HepG2 (cell line): ENCODE data around the gene ZBTB7C. TPM values are rescaled to one million over a fixed set of nuclear protein-coding genes. Genes with fewer than 3 reads are reported as not detected.

Experiments used
- ATAC-seq: fragments of 200-7000 bp; cut with Tn5 transposase; 3 replicates; pipeline ENCODE4 v1.9.1; 2020; ENCODE audit warnings: mild to moderate bottlenecking, moderate library complexity
- BruUV-seq: library from RNA; stranded (reverse); fragments of 400-500 nt; replicated peaks from 2 replicates; lab custom pipeline; 2021; lab: Mats Ljungman, UMichigan
- CTCF ChIA-PET: fragments of 300-600 bp; formaldehyde crosslinking; extraction: SDS; loops from one replicate; lab custom pipeline; 2021; ENCODE audit warnings: low total read pairs, inconsistent platforms, low intra/inter-chr PET ratio; lab: Yijun Ruan, JAX
- POLR2A ChIA-PET: fragments of 350-600 bp; sonication (Branson Sonifier 250); formaldehyde crosslinking; loops from one replicate; lab custom pipeline; 2020; ENCODE audit warnings: antibody characterized with exemption, inconsistent platforms; lab: Yijun Ruan, JAX
- DNase-seq: peaks from one replicate; pipeline ENCODE4 v3.0.0-alpha.2; 2015; ENCODE audit warnings: low spot score
- FAIRE-seq: peaks from 3 replicates; lab custom pipeline; 2011; peaks lifted over from hg19 to GRCh38; lab: Jason Lieb, UNC
- H2AFZ ChIP-seq: one replicate; pipeline ENCODE4 v1.6.1; 2011; ENCODE audit warnings: low read length, inconsistent platforms
- H3K27ac ChIP-seq: fragments of 300-600 bp; 3 replicates; pipeline ENCODE4 v1.8.0; 2011; ENCODE audit warnings: mixed run types, mild to moderate bottlenecking, mixed read lengths, low read length, inconsistent platforms; ENCODE audit not compliant: insufficient read depth; ENCODE audit errors: extremely low read length
- H3K27me3 ChIP-seq, 2 experiments: fragments of 200-600 bp in 1 of 2; 2 replicates in 1 of 2; 3 replicates in 1 of 2; pipeline versions ENCODE4 v1.6.0 to v1.8.0; 2011; ENCODE audit warnings: low read length in 2 of 2, mild to moderate bottlenecking in 2 of 2, moderate library complexity in 2 of 2, inconsistent platforms in 1 of 2; ENCODE audit not compliant: insufficient read depth in 2 of 2, control insufficient read depth in 1 of 2
- H3K36me3 ChIP-seq, 2 experiments: fragments of 200-600 bp in 1 of 2; replicated peaks in 1 of 2; 2 replicates in 1 of 2; 3 replicates in 1 of 2; pipeline versions ENCODE4 v1.5.1 to v1.8.0; 2011; ENCODE audit warnings: low read length in 2 of 2, inconsistent platforms in 1 of 2; ENCODE audit not compliant: insufficient read depth in 2 of 2, control insufficient read depth in 1 of 2
- H3K4me1 ChIP-seq: 2 replicates; pipeline ENCODE4 v1.5.1; 2012; ENCODE audit warnings: low read length, inconsistent platforms; ENCODE audit not compliant: insufficient read depth
- H3K4me2 ChIP-seq: 2 replicates; pipeline ENCODE4 v1.6.0; 2011; ENCODE audit warnings: low read depth, low read length, inconsistent platforms
- H3K4me3 ChIP-seq, 3 experiments: fragments of 200-600 bp in 1 of 3; sonication (generic), shearing (Covaris generic) in 1 of 3; replicated peaks in 1 of 3; 2 replicates each; pipeline ENCODE4 v1.5.1; 2011 to 2016; ENCODE audit warnings: low read length in 3 of 3, inconsistent platforms in 2 of 3, low read depth in 2 of 3, mild to moderate bottlenecking in 2 of 3, control low read depth in 1 of 3, mixed read lengths in 1 of 3; ENCODE audit not compliant: insufficient read depth in 1 of 3
- H3K79me2 ChIP-seq: one replicate; pipeline ENCODE4 v1.6.1; 2011; ENCODE audit warnings: low read length, inconsistent platforms; ENCODE audit not compliant: insufficient read depth
- H3K9ac ChIP-seq: 2 replicates; pipeline ENCODE4 v1.6.0; 2011; ENCODE audit warnings: mild to moderate bottlenecking, low read depth, low read length, inconsistent platforms; ENCODE audit not compliant: insufficient read depth
- H3K9me3 ChIP-seq: 2 replicates; pipeline ENCODE4 v1.5.1; 2012; ENCODE audit warnings: mild to moderate bottlenecking, low read length
- H4K20me1 ChIP-seq: 2 replicates; pipeline ENCODE4 v1.6.0; 2011; ENCODE audit warnings: inconsistent platforms, mild to moderate bottlenecking, low read length, moderate library complexity; ENCODE audit not compliant: insufficient read depth
- CEBPB ChIP-seq: IDR thresholded peaks from 2 replicates; pipeline ENCODE4 v1.6.1; 2011; ENCODE audit warnings: low read depth, low read length, improper control_type of control experiment, borderline replicate concordance
- CEBPG ChIP-seq: IDR thresholded peaks from 2 replicates; pipeline ENCODE4 v1.6.1; 2016
- NR2C2 ChIP-seq: sonication (generic); formaldehyde crosslinking; IDR thresholded peaks from 2 replicates; pipeline ENCODE4 v1.4.0; 2020; ENCODE audit warnings: missing genetic modification reagents, mild to moderate bottlenecking, moderate library complexity, borderline replicate concordance
- SP1 ChIP-seq, 2 experiments: fragments of 450-650 bp in 1 of 2; sonication (generic) in 1 of 2; formaldehyde crosslinking in 1 of 2; IDR thresholded peaks; 2 replicates each; pipeline versions ENCODE4 v1.4.0 to v1.6.1; 2016 to 2020; ENCODE audit warnings: missing genetic modification reagents in 1 of 2
- ZNF629 ChIP-seq: sonication (generic); formaldehyde crosslinking; conservative IDR thresholded peaks from 2 replicates; pipeline ENCODE4 v1.5.0; 2020; ENCODE audit warnings: missing genetic modification reagents
- ZNF768 ChIP-seq: sonication (generic); formaldehyde crosslinking; IDR thresholded peaks from 2 replicates; pipeline ENCODE4 v1.4.0; 2020; ENCODE audit warnings: missing genetic modification reagents
- WGBS: methylation state at CpG from one replicate; pipeline ENCODE4 v1.1.6; 2017; ENCODE audit warnings: low lambda C conversion rate; 5-methylcytosine and 5-hydroxymethylcytosine counted together
- in situ Hi-C: cut with HindIII; loops from 2 replicates; pipeline ENCODE4 v1.10.0; 2017; ENCODE audit warnings: low pct_unique_long_range_greater_than_20kb; ENCODE audit not compliant: extremely low pct_ligation_motif_present
- intact Hi-C: fragments of 100-400 bp; cut with micrococcal nuclease; formaldehyde crosslinking; loops from one replicate; pipeline ENCODE4 v1.10.0; 2022; ENCODE audit not compliant: unreplicated experiment
- polyA plus RNA-seq, 8 experiments: library from polyadenylated mRNA; depleted of rRNA in 3 of 8; stranded (reverse) in 7 of 8; unstranded in 1 of 8; fragments of >200 nt; fragmentation: Illumina TruSeq in 4 of 8; extraction: Trizol in 4 of 8; gene quantifications; 2 replicates each; pipeline versions ENCODE4 v1.2.1 to v1.2.3, GENCODE V29; 2011 to 2016; ENCODE audit warnings: low read depth in 4 of 8, missing spikeins in 1 of 8, mixed read lengths in 1 of 8; ENCODE audit not compliant: insufficient read depth in 1 of 8
- total RNA-seq, 5 experiments: library from RNA; depleted of rRNA; stranded (reverse); fragments of >200 nt; fragmentation: Illumina TruSeq; extraction: Trizol; gene quantifications; 2 replicates each; pipeline ENCODE4 v1.2.3, GENCODE V29; 2016; ENCODE audit warnings: low read depth in 1 of 5
- TF ChIP-seq, protein P1 (sequence below): IDR thresholded peaks from 2 replicates; pipeline ENCODE4 v1.6.1; 2016; ENCODE audit warnings: low read depth
- TF ChIP-seq, protein P2 (sequence below): sonication (generic); formaldehyde crosslinking; IDR thresholded peaks from 2 replicates; pipeline ENCODE4 v1.5.0; 2020; ENCODE audit warnings: mild to moderate bottlenecking, missing genetic modification reagents
- TF ChIP-seq, protein P3 (sequence below): sonication (generic); formaldehyde crosslinking; IDR thresholded peaks from 2 replicates; pipeline ENCODE4 v1.9.0; 2022; ENCODE audit warnings: missing genetic modification reagents, mild to moderate bottlenecking, borderline replicate concordance
- TF ChIP-seq, protein P4 (sequence below): sonication (generic); formaldehyde crosslinking; IDR thresholded peaks from 2 replicates; pipeline ENCODE4 v1.4.0; 2020; ENCODE audit warnings: missing genetic modification reagents

Gene ZBTB7C
- total and polyA plus RNA-seq, 2 of the 13 experiments (the other 11 are each of a cell fraction or from before 2014, with no cell fraction given), result 0.01 to 0.04 TPM

DNA sequence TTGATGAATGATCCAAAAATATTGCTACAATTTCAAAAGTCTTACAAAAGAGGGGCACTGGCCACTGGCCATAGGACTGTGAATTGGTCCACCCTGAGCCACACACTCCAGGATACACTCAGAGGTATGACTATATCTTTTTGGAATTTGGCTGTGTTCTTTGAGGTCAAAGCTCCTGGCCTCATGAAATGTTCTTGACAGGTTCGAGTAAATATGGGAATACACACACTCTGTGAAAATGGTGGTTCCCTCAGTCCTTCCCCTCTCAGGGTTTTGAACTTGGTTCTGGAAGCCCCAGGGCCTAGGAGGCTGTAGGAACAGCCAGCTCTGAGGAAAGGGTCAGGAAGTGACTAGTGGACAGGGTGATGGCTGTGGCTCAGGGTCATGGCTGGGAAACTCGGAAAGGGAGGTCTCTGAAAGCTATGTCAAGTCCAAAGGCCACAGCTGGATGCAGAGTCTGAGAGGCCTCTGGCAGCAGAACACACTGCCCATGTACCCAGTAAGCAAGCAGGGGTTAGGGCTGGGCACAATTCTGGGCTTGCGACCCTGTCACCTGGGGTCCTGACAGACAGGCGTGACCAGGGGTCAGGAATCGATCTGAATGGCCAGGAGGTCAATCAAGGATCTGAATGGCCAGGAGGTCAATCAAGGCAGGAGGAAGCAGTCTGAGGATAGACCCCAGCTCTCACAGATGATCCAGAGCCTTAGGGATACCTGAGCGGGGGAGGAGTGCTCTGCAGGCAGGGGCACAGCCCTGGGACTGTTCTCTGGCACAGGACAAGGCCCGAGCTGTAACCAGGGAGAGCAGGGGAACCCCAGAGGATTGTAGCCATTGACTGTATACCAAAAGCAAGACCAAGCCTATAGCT is 255.3 kb downstream of the ZBTB7C start (continued):
- TF ChIP-seq, protein P1, sequence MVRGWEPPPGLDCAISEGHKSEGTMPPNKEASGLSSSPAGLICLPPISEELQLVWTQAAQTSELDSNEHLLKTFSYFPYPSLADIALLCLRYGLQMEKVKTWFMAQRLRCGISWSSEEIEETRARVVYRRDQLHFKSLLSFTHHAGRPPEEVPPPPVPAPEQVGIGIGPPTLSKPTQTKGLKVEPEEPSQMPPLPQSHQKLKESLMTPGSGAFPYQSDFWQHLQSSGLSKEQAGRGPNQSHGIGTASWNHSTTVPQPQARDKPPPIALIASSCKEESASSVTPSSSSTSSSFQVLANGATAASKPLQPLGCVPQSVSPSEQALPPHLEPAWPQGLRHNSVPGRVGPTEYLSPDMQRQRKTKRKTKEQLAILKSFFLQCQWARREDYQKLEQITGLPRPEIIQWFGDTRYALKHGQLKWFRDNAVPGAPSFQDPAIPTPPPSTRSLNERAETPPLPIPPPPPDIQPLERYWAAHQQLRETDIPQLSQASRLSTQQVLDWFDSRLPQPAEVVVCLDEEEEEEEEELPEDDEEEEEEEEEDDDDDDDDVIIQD, result peak; percentile 35; the same call in 1 of the 2 replicates
- TF ChIP-seq, protein P2, sequence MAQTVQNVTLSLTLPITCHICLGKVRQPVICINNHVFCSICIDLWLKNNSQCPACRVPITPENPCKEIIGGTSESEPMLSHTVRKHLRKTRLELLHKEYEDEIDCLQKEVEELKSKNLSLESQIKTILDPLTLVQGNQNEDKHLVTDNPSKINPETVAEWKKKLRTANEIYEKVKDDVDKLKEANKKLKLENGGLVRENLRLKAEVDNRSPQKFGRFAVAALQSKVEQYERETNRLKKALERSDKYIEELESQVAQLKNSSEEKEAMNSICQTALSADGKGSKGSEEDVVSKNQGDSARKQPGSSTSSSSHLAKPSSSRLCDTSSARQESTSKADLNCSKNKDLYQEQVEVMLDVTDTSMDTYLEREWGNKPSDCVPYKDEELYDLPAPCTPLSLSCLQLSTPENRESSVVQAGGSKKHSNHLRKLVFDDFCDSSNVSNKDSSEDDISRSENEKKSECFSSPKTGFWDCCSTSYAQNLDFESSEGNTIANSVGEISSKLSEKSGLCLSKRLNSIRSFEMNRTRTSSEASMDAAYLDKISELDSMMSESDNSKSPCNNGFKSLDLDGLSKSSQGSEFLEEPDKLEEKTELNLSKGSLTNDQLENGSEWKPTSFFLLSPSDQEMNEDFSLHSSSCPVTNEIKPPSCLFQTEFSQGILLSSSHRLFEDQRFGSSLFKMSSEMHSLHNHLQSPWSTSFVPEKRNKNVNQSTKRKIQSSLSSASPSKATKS, result no peak
- peak; percentile 46; the same call in 1 of the 2 replicates for TF ChIP-seq NR2C2

DNA sequence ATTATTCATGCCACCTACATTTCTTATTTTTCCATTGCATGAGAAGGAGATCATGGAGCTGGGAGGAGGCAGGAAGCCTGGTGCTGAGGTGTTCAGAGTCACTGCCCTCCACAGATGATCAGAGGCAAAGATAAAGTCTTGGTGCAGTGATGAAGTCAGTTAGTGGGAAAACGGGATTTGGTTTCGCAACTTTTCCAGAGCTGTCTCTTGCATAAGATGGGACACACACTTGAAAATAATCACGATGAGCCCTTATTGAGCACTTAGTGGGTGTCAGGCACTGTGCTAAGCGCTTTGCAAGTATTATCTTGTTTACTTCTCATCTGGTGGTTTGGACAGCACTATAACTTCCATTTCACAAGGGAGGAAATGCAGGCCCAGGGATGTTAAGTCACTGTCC is 256.6 kb downstream of the ZBTB7C start:
- POLR2A ChIA-PET, result interaction anchor here (1.2 kb wide), 1 partner anchor 10 kb away, joined by 4 read pairs; no protein-coding TSS in a partner anchor
- Histone ChIP-seq H3K4me2 (no peak overlapping the region), H3K9me3 (no peaks in the 10 kb centered on the region), H3K27ac (no peak overlapping the region), H3K79me2 (no peaks in the 10 kb centered on the region), H3K4me1 (peaks cover 37% of the 10 kb centered on the region), H2AFZ (no peak overlapping the region), H3K9ac (no peak overlapping the region), H3K4me3 (no peak overlapping the region), H3K27me3 (no peaks in the 10 kb centered on the region), H4K20me1 (no peaks in the 10 kb centered on the region), H3K36me3 (no peaks in the 10 kb centered on the region)
- intact Hi-C loops (no loop called here), in situ Hi-C loops (no loop called here)
- no TSS peak for BruUV-seq
- TF ChIP-seq ZNF768 (0 out of 2 replicates have a peak, but pooled peaks have one; percentile 48), CEBPB (peak; percentile 83), SP1 (IDR thresholded peaks at IDR 0.05) (no peak), SP1 (CRISPR knock-in tag; IDR thresholded peaks at IDR 0.05) (no peak), CEBPG (peak; percentile 60), ZNF629 (CRISPR knock-in tag) (no peak)
- TF ChIP-seq, protein P3, sequence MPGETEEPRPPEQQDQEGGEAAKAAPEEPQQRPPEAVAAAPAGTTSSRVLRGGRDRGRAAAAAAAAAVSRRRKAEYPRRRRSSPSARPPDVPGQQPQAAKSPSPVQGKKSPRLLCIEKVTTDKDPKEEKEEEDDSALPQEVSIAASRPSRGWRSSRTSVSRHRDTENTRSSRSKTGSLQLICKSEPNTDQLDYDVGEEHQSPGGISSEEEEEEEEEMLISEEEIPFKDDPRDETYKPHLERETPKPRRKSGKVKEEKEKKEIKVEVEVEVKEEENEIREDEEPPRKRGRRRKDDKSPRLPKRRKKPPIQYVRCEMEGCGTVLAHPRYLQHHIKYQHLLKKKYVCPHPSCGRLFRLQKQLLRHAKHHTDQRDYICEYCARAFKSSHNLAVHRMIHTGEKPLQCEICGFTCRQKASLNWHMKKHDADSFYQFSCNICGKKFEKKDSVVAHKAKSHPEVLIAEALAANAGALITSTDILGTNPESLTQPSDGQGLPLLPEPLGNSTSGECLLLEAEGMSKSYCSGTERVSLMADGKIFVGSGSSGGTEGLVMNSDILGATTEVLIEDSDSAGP (CRISPR knock-in tag), result no peak
- TF ChIP-seq, protein P4, sequence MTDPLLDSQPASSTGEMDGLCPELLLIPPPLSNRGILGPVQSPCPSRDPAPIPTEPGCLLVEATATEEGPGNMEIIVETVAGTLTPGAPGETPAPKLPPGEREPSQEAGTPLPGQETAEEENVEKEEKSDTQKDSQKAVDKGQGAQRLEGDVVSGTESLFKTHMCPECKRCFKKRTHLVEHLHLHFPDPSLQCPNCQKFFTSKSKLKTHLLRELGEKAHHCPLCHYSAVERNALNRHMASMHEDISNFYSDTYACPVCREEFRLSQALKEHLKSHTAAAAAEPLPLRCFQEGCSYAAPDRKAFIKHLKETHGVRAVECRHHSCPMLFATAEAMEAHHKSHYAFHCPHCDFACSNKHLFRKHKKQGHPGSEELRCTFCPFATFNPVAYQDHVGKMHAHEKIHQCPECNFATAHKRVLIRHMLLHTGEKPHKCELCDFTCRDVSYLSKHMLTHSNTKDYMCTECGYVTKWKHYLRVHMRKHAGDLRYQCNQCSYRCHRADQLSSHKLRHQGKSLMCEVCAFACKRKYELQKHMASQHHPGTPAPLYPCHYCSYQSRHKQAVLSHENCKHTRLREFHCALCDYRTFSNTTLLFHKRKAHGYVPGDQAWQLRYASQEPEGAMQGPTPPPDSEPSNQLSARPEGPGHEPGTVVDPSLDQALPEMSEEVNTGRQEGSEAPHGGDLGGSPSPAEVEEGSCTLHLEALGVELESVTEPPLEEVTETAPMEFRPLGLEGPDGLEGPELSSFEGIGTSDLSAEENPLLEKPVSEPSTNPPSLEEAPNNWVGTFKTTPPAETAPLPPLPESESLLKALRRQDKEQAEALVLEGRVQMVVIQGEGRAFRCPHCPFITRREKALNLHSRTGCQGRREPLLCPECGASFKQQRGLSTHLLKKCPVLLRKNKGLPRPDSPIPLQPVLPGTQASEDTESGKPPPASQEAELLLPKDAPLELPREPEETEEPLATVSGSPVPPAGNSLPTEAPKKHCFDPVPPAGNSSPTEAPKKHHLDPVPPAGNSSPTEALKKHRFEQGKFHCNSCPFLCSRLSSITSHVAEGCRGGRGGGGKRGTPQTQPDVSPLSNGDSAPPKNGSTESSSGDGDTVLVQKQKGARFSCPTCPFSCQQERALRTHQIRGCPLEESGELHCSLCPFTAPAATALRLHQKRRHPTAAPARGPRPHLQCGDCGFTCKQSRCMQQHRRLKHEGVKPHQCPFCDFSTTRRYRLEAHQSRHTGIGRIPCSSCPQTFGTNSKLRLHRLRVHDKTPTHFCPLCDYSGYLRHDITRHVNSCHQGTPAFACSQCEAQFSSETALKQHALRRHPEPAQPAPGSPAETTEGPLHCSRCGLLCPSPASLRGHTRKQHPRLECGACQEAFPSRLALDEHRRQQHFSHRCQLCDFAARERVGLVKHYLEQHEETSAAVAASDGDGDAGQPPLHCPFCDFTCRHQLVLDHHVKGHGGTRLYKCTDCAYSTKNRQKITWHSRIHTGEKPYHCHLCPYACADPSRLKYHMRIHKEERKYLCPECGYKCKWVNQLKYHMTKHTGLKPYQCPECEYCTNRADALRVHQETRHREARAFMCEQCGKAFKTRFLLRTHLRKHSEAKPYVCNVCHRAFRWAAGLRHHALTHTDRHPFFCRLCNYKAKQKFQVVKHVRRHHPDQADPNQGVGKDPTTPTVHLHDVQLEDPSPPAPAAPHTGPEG, result no peak
- FAIRE-seq (no peak), DNase-seq (peak; percentile 13), ATAC-seq (no peak)
- 2% methylated on average over 4 of the region's 4 CpGs for WGBS
- CTCF ChIA-PET, result no interaction called here
